Astrocyte of the spinal cord (primary cell): ENCODE results near the gene DNAJC15.
"Not testable (repeated sequence)": the region's sequence is repeated elsewhere in the genome, so short reads cannot be mapped to it uniquely, and the experiment has no call there.

Source experiments
- DNase-seq: peaks from one replicate; pipeline ENCODE4 v3.0.0; 2011; ENCODE audit warnings: low read depth, low spot score
- H3K4me3 ChIP-seq: 2 replicates; pipeline ENCODE4 v1.5.1; 2011; ENCODE audit warnings: low read depth, mild to moderate bottlenecking, low read length, moderate library complexity
- in situ Hi-C: cut with HindIII; loops from 2 replicates; pipeline ENCODE4 v1.10.0; 2017; ENCODE audit warnings: low sequenced_read_pairs
- TF ChIP-seq, protein P1 (sequence below): IDR thresholded peaks from 2 replicates; pipeline ENCODE4 v1.5.1; 2012; ENCODE audit warnings: low read depth, mild to moderate bottlenecking, low read length, inconsistent platforms

Gene DNAJC15

DNA sequence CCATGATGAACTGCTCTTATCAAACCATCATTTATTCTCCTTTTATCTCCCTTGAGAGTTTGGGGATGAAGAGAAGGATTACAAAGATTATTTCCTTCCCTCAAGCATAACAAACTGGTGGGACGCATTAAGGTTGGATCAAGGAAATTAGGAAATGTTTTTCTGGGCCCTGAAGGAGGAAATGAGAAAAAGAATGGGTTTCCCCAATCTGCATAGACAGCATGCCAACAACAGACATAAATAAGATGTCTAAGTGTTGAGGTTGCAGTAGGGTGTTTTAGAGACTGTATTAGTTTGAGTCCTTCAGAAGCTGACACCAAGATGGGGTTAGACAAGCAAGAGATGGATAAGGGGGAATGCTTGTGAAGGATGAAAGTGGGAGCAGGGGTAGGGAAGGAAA is 38.7 kb upstream of the DNAJC15 start:
- TF ChIP-seq, protein P1, sequence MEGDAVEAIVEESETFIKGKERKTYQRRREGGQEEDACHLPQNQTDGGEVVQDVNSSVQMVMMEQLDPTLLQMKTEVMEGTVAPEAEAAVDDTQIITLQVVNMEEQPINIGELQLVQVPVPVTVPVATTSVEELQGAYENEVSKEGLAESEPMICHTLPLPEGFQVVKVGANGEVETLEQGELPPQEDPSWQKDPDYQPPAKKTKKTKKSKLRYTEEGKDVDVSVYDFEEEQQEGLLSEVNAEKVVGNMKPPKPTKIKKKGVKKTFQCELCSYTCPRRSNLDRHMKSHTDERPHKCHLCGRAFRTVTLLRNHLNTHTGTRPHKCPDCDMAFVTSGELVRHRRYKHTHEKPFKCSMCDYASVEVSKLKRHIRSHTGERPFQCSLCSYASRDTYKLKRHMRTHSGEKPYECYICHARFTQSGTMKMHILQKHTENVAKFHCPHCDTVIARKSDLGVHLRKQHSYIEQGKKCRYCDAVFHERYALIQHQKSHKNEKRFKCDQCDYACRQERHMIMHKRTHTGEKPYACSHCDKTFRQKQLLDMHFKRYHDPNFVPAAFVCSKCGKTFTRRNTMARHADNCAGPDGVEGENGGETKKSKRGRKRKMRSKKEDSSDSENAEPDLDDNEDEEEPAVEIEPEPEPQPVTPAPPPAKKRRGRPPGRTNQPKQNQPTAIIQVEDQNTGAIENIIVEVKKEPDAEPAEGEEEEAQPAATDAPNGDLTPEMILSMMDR, result no peak
- no peak overlapping the region for H3K4me3 ChIP-seq
- DNase-seq, result no peak
- in situ Hi-C loops, result no loop called here

DNA sequence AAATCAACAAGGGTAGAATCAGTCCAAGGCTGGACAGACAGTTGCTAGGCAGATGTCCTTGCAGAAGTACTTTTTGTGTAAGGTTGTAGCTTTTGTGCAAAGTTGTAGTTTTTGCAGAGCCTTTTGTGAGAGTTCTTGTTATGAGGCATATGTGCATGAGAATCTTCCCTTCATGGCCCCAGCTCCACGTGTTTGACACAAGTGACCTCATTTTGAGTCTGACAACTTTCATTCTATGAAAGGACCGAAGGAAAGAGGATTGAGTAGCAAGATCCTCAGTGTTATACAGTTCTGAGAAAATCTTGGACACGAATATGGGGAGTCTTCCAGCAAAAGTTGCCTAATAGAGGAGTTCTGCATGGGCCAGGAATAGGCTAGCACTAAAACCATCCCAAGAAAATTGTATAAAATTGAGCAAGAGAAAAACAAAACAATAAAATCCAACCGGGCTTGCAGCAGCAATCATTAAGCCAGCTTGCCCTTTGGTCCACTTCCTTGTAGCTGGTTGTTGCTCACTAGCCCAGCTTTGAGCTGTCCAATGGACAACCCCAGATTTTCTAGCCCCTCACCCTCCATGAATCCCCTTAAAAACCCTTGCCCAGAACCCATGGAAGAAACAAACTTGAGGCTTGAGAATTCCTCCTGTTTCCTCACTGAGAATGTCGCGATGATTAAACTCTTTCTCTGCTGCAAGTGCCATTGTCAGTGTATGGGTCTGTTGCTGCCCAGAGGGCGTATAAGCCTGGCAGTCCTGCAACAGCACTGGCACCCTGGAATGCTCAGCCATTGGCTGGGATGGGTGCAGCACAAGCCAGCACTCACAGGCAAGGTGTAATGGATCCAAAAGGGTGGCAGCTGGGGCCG is 37.8 kb upstream of the DNAJC15 start:
- in situ Hi-C loops, result no loop called here
- TF ChIP-seq, protein P1, result no peak
- no peak for DNase-seq
- H3K4me3 ChIP-seq, result no peak overlapping the region

- H3K4me3 ChIP-seq, result no peak overlapping the region
- TF ChIP-seq, protein P1, result no peak
- no peak for DNase-seq
- in situ Hi-C loops, result no loop called here
Observed at GRCh38 chr13:42986176-42986574, 37.2 kb upstream of the DNAJC15 start.

- DNase-seq, result peak; percentile 75
- in situ Hi-C loops, result no loop called here
- TF ChIP-seq, protein P1, result no peak
- peak overlapping the region; percentile 10 for H3K4me3 ChIP-seq
Observed at GRCh38 chr13:42990291-42991232, 32.8 kb upstream of the DNAJC15 start.

- in situ Hi-C loops, DNase-seq: not testable (repeated sequence)
- peak overlapping the region; percentile 62 for H3K4me3 ChIP-seq
Observed at GRCh38 chr13:42991233-42991897, 32.0 kb upstream of the DNAJC15 start.

DNA sequence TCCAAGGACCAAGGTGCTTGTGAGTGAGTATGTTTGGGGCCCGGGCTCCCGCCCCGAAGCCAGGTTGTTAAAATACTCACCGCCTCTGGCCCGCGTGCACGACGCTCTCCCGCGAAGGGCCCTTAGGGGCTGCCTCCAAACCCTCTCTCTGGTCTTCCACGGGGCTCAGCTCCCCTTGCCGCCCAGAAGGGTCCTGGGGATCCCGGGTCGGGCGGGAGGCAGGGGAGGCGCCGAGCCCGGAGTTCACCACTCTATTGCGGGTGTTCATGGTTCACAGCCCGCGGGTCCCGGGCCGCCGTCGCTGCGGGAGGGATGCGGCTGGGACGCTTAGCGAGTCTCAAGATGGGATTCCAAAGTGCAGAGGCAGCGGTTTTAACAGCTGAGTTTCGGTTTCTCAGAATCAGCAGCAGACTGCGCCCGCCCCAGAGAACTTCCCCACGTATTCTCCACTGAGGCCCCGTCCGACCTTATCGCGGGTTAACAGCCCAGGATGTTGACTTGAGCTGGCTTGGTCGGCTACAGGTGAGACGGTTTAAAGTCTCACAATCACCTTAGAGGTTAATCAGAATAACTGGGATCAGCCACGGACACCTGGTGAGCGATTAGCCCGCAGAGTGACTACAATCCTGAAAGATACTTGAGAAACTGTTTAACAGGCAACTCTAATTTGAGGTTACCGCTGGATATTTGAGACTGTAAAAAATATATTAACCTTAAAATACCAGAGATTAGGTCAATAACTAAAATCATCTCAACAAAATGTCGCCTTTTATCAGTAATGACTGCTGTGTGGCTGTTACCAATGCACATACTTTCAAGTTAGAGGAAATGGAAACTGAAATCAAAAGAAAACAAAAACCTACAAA is 31.3 kb upstream of the DNAJC15 start, which contains the start of gene EPSTI1:
Gene EPSTI1 (minus strand): TSS at position 344 of the 866 bp plus-strand sequence. CDS start 76 bp downstream, at position 268.
- TF ChIP-seq, protein P1, result no peak
- peak; percentile 83 for DNase-seq
- in situ Hi-C loops, result no loop called here

More for the DNA sequence above, 31.3 kb upstream of the DNAJC15 start, which contains the start of gene EPSTI1:
- H3K4me3 ChIP-seq, result peak within 1 kb of the TSS; percentile 62
